ENCODE data around the gene RNLS. TPM values are rescaled to one million over a fixed set of nuclear protein-coding genes. Genes with fewer than 3 reads are reported as not detected.

The RNLS gene
- polyA plus RNA-seq, 2 of the 4 experiments (the other 2 are of a cell fraction), result 11.7 to 16.8 TPM

DNA sequence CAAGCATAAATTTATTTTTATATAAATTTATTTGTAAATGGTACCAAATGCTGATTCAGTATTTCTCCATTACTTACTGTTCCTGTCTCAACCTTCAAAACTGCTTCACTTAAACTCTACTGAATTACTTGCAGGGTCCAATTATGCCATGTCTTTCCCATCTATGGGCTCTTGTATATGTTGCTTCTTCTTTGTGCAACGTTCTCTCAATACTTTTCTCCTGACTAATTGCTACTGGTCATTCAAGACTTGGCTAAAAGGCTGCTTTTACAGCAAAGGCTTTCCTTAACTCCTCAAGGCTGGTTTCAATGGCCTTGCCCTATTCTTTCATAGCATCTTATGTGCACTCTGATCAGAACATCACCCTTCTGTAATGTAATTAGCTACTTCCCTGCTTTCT is 67.9 kb downstream of the RNLS start:
- DNase-seq (ENCODE audit: low read depth in 1 of 2, low spot score in 1 of 2), result no peak
- no peaks in the 10 kb centered on the region for H3K4me1 ChIP-seq
- POLR2A ChIA-PET, result no interaction called here
- no peak overlapping the region for H3K27ac ChIP-seq
- ATAC-seq, result no peak
- CTCF ChIA-PET, result no interaction called here
- H3K9me3 ChIP-seq, result no peaks in the 10 kb centered on the region
- WGBS (ENCODE audit: missing lambda C conversion rate), result 13% methylated on average over 1 of the region's 1 CpG
- no peak overlapping the region for H3K4me3 ChIP-seq
- TF ChIP-seq RFX5 (IDR thresholded peaks at IDR 0.05), result no peak
- no peak for TF ChIP-seq HDAC2 (IDR thresholded peaks at IDR 0.05)
- TF ChIP-seq EHF (CRISPR knock-in tag; IDR thresholded peaks at IDR 0.05), result no peak
- TF ChIP-seq RCOR1 (IDR thresholded peaks at IDR 0.05; ENCODE audit: low read depth, low read length), result no peak
- no peak for TF ChIP-seq FOSB (CRISPR knock-in tag; IDR thresholded peaks at IDR 0.05)
- TF ChIP-seq, protein P1, sequence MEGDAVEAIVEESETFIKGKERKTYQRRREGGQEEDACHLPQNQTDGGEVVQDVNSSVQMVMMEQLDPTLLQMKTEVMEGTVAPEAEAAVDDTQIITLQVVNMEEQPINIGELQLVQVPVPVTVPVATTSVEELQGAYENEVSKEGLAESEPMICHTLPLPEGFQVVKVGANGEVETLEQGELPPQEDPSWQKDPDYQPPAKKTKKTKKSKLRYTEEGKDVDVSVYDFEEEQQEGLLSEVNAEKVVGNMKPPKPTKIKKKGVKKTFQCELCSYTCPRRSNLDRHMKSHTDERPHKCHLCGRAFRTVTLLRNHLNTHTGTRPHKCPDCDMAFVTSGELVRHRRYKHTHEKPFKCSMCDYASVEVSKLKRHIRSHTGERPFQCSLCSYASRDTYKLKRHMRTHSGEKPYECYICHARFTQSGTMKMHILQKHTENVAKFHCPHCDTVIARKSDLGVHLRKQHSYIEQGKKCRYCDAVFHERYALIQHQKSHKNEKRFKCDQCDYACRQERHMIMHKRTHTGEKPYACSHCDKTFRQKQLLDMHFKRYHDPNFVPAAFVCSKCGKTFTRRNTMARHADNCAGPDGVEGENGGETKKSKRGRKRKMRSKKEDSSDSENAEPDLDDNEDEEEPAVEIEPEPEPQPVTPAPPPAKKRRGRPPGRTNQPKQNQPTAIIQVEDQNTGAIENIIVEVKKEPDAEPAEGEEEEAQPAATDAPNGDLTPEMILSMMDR (IDR thresholded peaks at IDR 0.05), result no peak
- no peak for TF ChIP-seq BHLHE40 (IDR thresholded peaks at IDR 0.05; ENCODE audit: low read depth, low read length)
- TF ChIP-seq ZC3H11A (IDR thresholded peaks at IDR 0.05), result no peak
- no peak for TF ChIP-seq HOXB5 (CRISPR knock-in tag; IDR thresholded peaks at IDR 0.05)
- no peak for TF ChIP-seq EP300 (IDR thresholded peaks at IDR 0.05)
- TF ChIP-seq, protein P2, sequence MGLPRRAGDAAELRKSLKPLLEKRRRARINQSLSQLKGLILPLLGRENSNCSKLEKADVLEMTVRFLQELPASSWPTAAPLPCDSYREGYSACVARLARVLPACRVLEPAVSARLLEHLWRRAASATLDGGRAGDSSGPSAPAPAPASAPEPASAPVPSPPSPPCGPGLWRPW (IDR thresholded peaks at IDR 0.05), result no peak
- no peak for TF ChIP-seq RAD21 (conservative IDR thresholded peaks at IDR 0.05 in 1 of 2, IDR thresholded peaks at IDR 0.05 in 1 of 2)
- no peak overlapping the region for H3K4me2 ChIP-seq
- no peak for FAIRE-seq

DNA sequence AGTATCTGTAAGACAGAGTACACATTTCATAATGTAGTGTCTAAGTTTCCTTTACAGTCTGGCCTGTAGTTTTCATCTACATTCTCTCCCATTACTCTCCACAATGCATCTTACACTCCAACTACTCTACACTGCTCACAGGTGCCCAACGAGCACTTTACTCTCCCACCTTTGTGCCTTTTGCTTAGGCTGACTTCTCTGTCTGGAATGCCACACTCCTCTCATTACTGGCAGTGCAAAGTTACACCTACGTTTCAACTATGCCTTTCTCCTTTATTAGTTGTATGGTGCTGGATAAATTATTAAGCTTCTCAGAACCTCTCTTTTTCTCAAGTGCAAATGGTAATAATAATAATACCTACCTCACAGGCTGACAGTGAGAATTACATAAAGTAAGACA is 70.5 kb downstream of the RNLS start:
- 24% methylated on average over 2 of the region's 2 CpGs for WGBS (ENCODE audit: missing lambda C conversion rate)
- FAIRE-seq, result no peak

DNA sequence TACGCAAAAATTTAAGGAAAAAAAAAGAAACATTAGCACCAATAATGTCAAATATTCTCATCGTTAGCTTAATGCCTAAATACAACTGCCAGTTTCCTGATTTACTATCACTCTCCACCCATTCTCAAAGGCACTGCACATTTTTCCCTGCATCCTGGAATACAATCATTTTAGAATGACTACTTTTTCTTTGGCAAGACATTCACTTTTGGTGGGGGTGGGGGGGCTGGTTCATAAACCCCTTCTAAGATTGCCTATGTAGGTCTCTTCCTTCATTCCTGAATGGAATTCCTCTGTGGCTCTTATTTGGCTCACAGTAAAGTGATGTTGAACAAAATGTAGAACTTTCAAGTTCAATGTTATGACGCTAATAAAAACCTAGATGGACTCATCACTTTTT is 74.3 kb downstream of the RNLS start:
- CTCF ChIA-PET, result no interaction called here
- ATAC-seq, result no peak
- Histone ChIP-seq H3K27ac (no peak overlapping the region), H3K4me2 (no peak overlapping the region), H3K4me1 (no peaks in the 10 kb centered on the region), H3K9me3 (no peaks in the 10 kb centered on the region), H3K4me3 (no peak overlapping the region)
- POLR2A ChIA-PET, result no interaction called here
- FAIRE-seq, result no peak
- TF ChIP-seq RFX5 (IDR thresholded peaks at IDR 0.05), result no peak
- TF ChIP-seq FOXS1 (CRISPR knock-in tag; IDR thresholded peaks at IDR 0.05), result no peak
- no peak for TF ChIP-seq RCOR1 (IDR thresholded peaks at IDR 0.05; ENCODE audit: low read depth, low read length)
- no peak for TF ChIP-seq POLR2AphosphoS2 (conservative IDR thresholded peaks at IDR 0.05; ENCODE audit: low read length)
- TF ChIP-seq ZFP36 (IDR thresholded peaks at IDR 0.05; ENCODE audit: borderline replicate concordance, partially characterized antibody), result no peak
- TF ChIP-seq, protein P3, sequence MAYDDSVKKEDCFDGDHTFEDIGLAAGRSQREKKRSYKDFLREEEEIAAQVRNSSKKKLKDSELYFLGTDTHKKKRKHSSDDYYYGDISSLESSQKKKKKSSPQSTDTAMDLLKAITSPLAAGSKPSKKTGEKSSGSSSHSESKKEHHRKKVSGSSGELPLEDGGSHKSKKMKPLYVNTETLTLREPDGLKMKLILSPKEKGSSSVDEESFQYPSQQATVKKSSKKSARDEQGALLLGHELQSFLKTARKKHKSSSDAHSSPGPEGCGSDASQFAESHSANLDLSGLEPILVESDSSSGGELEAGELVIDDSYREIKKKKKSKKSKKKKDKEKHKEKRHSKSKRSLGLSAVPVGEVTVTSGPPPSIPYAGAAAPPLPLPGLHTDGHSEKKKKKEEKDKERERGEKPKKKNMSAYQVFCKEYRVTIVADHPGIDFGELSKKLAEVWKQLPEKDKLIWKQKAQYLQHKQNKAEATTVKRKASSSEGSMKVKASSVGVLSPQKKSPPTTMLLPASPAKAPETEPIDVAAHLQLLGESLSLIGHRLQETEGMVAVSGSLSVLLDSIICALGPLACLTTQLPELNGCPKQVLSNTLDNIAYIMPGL (CRISPR knock-in tag; IDR thresholded peaks at IDR 0.05; ENCODE audit: borderline replicate concordance), result no peak
- TF ChIP-seq FOSB (CRISPR knock-in tag; IDR thresholded peaks at IDR 0.05), result no peak
- no peak for TF ChIP-seq HOXB13 (CRISPR knock-in tag; IDR thresholded peaks at IDR 0.05; ENCODE audit: low read depth)
- no peak for TF ChIP-seq CEBPB (IDR thresholded peaks at IDR 0.05)
- TF ChIP-seq ZC3H11A (IDR thresholded peaks at IDR 0.05), result no peak
- no peak for TF ChIP-seq BHLHE40 (IDR thresholded peaks at IDR 0.05; ENCODE audit: low read depth, low read length)
- no peak for TF ChIP-seq RNF2 (IDR thresholded peaks at IDR 0.05; ENCODE audit: borderline replicate concordance, low read depth)
- TF ChIP-seq MAFK (IDR thresholded peaks at IDR 0.05; ENCODE audit: partially characterized antibody), result no peak
- TF ChIP-seq HOXA7 (CRISPR knock-in tag; IDR thresholded peaks at IDR 0.05), result no peak
- TF ChIP-seq CHD2 (IDR thresholded peaks at IDR 0.05; ENCODE audit: low read length, partially characterized antibody), result no peak
- no peak for TF ChIP-seq MAZ (IDR thresholded peaks at IDR 0.05; ENCODE audit: borderline replicate concordance, low read depth, low read length)
- WGBS (ENCODE audit: missing lambda C conversion rate), result 54% methylated on average over 3 of the region's 3 CpGs
- DNase-seq (ENCODE audit: low read depth in 1 of 2, low spot score in 1 of 2), result no peak

More for the DNA sequence above, 70.5 kb downstream of the RNLS start:
- Histone ChIP-seq H3K4me3 (no peak overlapping the region), H3K4me2 (no peak overlapping the region), H3K9me3 (no peaks in the 10 kb centered on the region), H3K27ac (no peak overlapping the region), H3K4me1 (no peaks in the 10 kb centered on the region)
- DNase-seq (ENCODE audit: low read depth in 1 of 2, low spot score in 1 of 2) (no peak), ATAC-seq (no peak)
- TF ChIP-seq CEBPB (IDR thresholded peaks at IDR 0.05) (no peak), RFX5 (IDR thresholded peaks at IDR 0.05) (no peak), KDM5A (IDR thresholded peaks at IDR 0.05) (no peak), FOXS1 (CRISPR knock-in tag; IDR thresholded peaks at IDR 0.05) (no peak), RCOR1 (IDR thresholded peaks at IDR 0.05; ENCODE audit: low read depth, low read length) (no peak), FOSL2 (IDR thresholded peaks at IDR 0.05) (no peak), FOSL2 (CRISPR knock-in tag; IDR thresholded peaks at IDR 0.05) (no peak), EP300 (IDR thresholded peaks at IDR 0.05) (no peak), HDAC2 (IDR thresholded peaks at IDR 0.05) (no peak), POLR2AphosphoS2 (conservative IDR thresholded peaks at IDR 0.05; ENCODE audit: low read length) (no peak), EHMT2 (IDR thresholded peaks at IDR 0.05; ENCODE audit: low read depth) (no peak)
- TF ChIP-seq, protein P4, sequence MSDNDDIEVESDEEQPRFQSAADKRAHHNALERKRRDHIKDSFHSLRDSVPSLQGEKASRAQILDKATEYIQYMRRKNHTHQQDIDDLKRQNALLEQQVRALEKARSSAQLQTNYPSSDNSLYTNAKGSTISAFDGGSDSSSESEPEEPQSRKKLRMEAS (IDR thresholded peaks at IDR 0.05), result no peak
- TF ChIP-seq, protein P1 (IDR thresholded peaks at IDR 0.05), result no peak
- CTCF ChIA-PET, result no interaction called here
- POLR2A ChIA-PET, result no interaction called here
